HG03025 (cell line): ENCODE measurements around the gene CCDC178.

Experiments
- ATAC-seq: cut with Tn5 transposase; IDR thresholded peaks from one replicate; pipeline ENCODE4 v1.9.1; 2021; ENCODE audit warnings: mild to moderate bottlenecking, moderate library complexity; ENCODE audit not compliant: unreplicated experiment, low FRiP score

CCDC178 gene

GRCh38 chr18:32891797-32892196 is 548.7 kb downstream of the CCDC178 start:
- ATAC-seq = no peak

- peak; percentile 84 for ATAC-seq
Measured at GRCh38 chr18:32891130-32891529, 549.4 kb downstream of the CCDC178 start.

- no peak for ATAC-seq
Measured at GRCh38 chr18:32889615-32890593, 550.6 kb downstream of the CCDC178 start.

GRCh38 chr18:32888306-32888705 is 552.2 kb downstream of the CCDC178 start:
- ATAC-seq = no peak
